HCT116 (cell line): ENCODE measurements around the gene OR56B4. TPM values are rescaled to one million over a fixed set of nuclear protein-coding genes. Genes with fewer than 3 reads are reported as not detected.

Source experiments
- ATAC-seq: fragments of 200-7000 bp; cut with Tn5 transposase; 2 replicates; pipeline ENCODE4 v1.9.1; 2020; ENCODE audit warnings: mild to moderate bottlenecking, moderate library complexity
- BruUV-seq: library from RNA; stranded (reverse); fragments of 400-500 nt; replicated peaks from 2 replicates; lab custom pipeline; 2021; lab: Mats Ljungman, UMichigan
- CTCF ChIA-PET: fragments of 300-600 bp; sonication (Branson Sonifier 250); formaldehyde crosslinking; loops from one replicate; lab custom pipeline; 2021; ENCODE audit warnings: antibody characterized with exemption; lab: Charles Lee
- POLR2A ChIA-PET: fragments of 300-600, 350-600 bp; sonication (Branson Sonifier 250); formaldehyde crosslinking; loops from one replicate; lab custom pipeline; 2021; ENCODE audit warnings: antibody characterized with exemption; lab: Charles Lee
- RAD21 ChIA-PET, 2 experiments: fragments of 300-600 bp; sonication (Branson Sonifier 250); formaldehyde crosslinking; loops; one replicate each; lab custom pipeline; 2023; ENCODE audit warnings: low total read pairs in 2 of 2; ENCODE audit not compliant: uncharacterized antibody in 2 of 2, unreplicated experiment in 2 of 2, low non-redundant PET in 1 of 2; lab: Charles Lee
- DNase-seq: peaks from one replicate; pipeline ENCODE4 v3.0.0-alpha.2; 2010; ENCODE audit warnings: low read depth, low spot score
- H2AFZ ChIP-seq: fragments of 200-600 bp; shearing (Covaris generic), sonication (generic); 2 replicates; pipeline ENCODE4 v1.6.1; 2017; ENCODE audit warnings: low read depth, mixed run types, mixed read lengths, antibody characterized with exemption, low read length; ENCODE audit not compliant: poor library complexity, severe bottlenecking
- H3K27ac ChIP-seq: 2 replicates; pipeline ENCODE4 v1.5.1; 2012; ENCODE audit warnings: low read depth, low read length
- H3K27me3 ChIP-seq: fragments of 200-600 bp; sonication (generic); 2 replicates; pipeline ENCODE4 v1.6.1; 2016; ENCODE audit warnings: mixed run types, low read length, mixed read lengths; ENCODE audit not compliant: insufficient read depth
- H3K36me3 ChIP-seq, 2 experiments: fragments of 200-500 bp in 1 of 2; fragments of 200-600 bp in 1 of 2; sonication (Bioruptor generic) in 1 of 2; sonication (generic) in 1 of 2; 2 replicates each; pipeline versions ENCODE4 v1.5.1 to v1.6.1; 2014 to 2016; ENCODE audit warnings: low read length in 2 of 2, inconsistent platforms in 1 of 2, mixed read lengths in 1 of 2, mixed run types in 1 of 2; ENCODE audit not compliant: insufficient read depth in 2 of 2, control insufficient read depth in 1 of 2
- H3K4me1 ChIP-seq, 2 experiments: fragments of 200-600 bp in 1 of 2; sonication (generic) in 1 of 2; 2 replicates each; pipeline versions ENCODE4 v1.5.1 to v1.6.1; 2012 to 2017; ENCODE audit warnings: low read length in 2 of 2, inconsistent platforms in 1 of 2, mild to moderate bottlenecking in 1 of 2, mixed read lengths in 1 of 2, mixed run types in 1 of 2, moderate library complexity in 1 of 2; ENCODE audit not compliant: insufficient read depth in 2 of 2, control insufficient read depth in 1 of 2
- H3K4me2 ChIP-seq: fragments of 200-600 bp; sonication (generic); 2 replicates; pipeline ENCODE4 v1.6.1; 2017; ENCODE audit warnings: mixed run types, low read length, mixed read lengths
- H3K4me3 ChIP-seq, 2 experiments: fragments of 200-600 bp in 1 of 2; sonication (generic) in 1 of 2; replicated peaks in 1 of 2; 2 replicates each; pipeline ENCODE4 v1.5.1; 2011 to 2016; ENCODE audit warnings: low read length in 2 of 2, control low read depth in 1 of 2, low read depth in 1 of 2, mild to moderate bottlenecking in 1 of 2, mixed read lengths in 1 of 2, mixed run types in 1 of 2
- H3K79me2 ChIP-seq: fragments of 200-600 bp; sonication (generic); 2 replicates; pipeline ENCODE4 v1.6.1; 2017; ENCODE audit warnings: mild to moderate bottlenecking, mixed run types, low read length, moderate library complexity, mixed read lengths; ENCODE audit not compliant: insufficient read depth
- H3K9ac ChIP-seq: fragments of 200-600 bp; sonication (generic); 2 replicates; pipeline ENCODE4 v1.6.1; 2016; ENCODE audit warnings: low read length, mixed read lengths
- H3K9me2 ChIP-seq: fragments of 200-600 bp; sonication (generic), shearing (Covaris generic); 2 replicates; pipeline ENCODE4 v1.6.1; 2017; ENCODE audit warnings: mixed run types, mild to moderate bottlenecking, moderate library complexity; ENCODE audit not compliant: insufficient read depth
- H3K9me3 ChIP-seq, 2 experiments: fragments of 200-500 bp in 1 of 2; fragments of 200-600 bp in 1 of 2; sonication (Bioruptor generic) in 1 of 2; sonication (generic) in 1 of 2; 2 replicates each; pipeline ENCODE4 v1.6.1; 2014 to 2017; ENCODE audit warnings: low read length in 2 of 2, mixed read lengths in 2 of 2, inconsistent platforms in 1 of 2, low read depth in 1 of 2, mild to moderate bottlenecking in 1 of 2, mixed run types in 1 of 2, moderate library complexity in 1 of 2; ENCODE audit not compliant: control insufficient read depth in 1 of 2, insufficient read depth in 1 of 2
- H4K20me1 ChIP-seq: fragments of 200-600 bp; sonication (generic), shearing (Covaris generic); 2 replicates; pipeline ENCODE4 v1.6.1; 2017; ENCODE audit warnings: mixed run types, mild to moderate bottlenecking, moderate library complexity; ENCODE audit not compliant: insufficient read depth
- JUND ChIP-seq: IDR thresholded peaks from 2 replicates; pipeline ENCODE4 v1.6.1; 2012
- RAD21 ChIP-seq: IDR thresholded peaks from 2 replicates; pipeline ENCODE4 v1.6.1; 2012; ENCODE audit warnings: low read depth, mild to moderate bottlenecking
- SRF ChIP-seq: IDR thresholded peaks from 2 replicates; pipeline ENCODE4 v1.6.1; 2012; ENCODE audit warnings: low read depth
- TCF7L2 ChIP-seq: IDR thresholded peaks from 2 replicates; pipeline ENCODE4 v1.7.0; 2011; ENCODE audit warnings: borderline replicate concordance, inconsistent platforms; ENCODE audit not compliant: insufficient read depth, insufficient read length; ENCODE audit errors: extremely low read depth
- YY1 ChIP-seq: IDR thresholded peaks from 2 replicates; pipeline ENCODE4 v1.6.1; 2011; ENCODE audit warnings: low read length, low read depth, moderate library complexity, mild to moderate bottlenecking; ENCODE audit not compliant: insufficient replicate concordance; ENCODE audit errors: extremely low read depth
- ZBTB33 ChIP-seq: IDR thresholded peaks from 2 replicates; pipeline ENCODE4 v1.6.1; 2011; ENCODE audit warnings: mild to moderate bottlenecking, low read length, moderate library complexity; ENCODE audit not compliant: insufficient replicate concordance; ENCODE audit errors: extremely low read depth
- intact Hi-C: fragments of 100-400 bp; cut with micrococcal nuclease; formaldehyde crosslinking; loops from 2 replicates; pipeline ENCODE4 v1.10.0; 2022
- total RNA-seq: library from RNA; stranded (reverse); gene quantifications from one replicate; pipeline ENCODE4 v1.2.1, GENCODE V29; 2021; ENCODE audit not compliant: unreplicated experiment

Gene OR56B4
- total RNA-seq, 1 experiment from 2014 or later, result not detected

- Histone ChIP-seq H3K9ac (no peak overlapping the region), H3K4me2 (no peak overlapping the region), H3K79me2 (no peaks in the 10 kb centered on the region), H3K27me3 (peaks cover 52% of the 10 kb centered on the region), H3K4me1 (no peaks in the 10 kb centered on the region), H3K4me3 (no peak overlapping the region), H3K9me2 (no peaks in the 10 kb centered on the region), H2AFZ (no peak overlapping the region), H4K20me1 (no peaks in the 10 kb centered on the region), H3K36me3 (no peaks in the 10 kb centered on the region), H3K27ac (no peak overlapping the region), H3K9me3 (no peaks in the 10 kb centered on the region)
- RAD21 ChIA-PET, result no interaction called here
- no TSS peak for BruUV-seq
- CTCF ChIA-PET, result no interaction called here
- intact Hi-C loops, result no loop called here
- TF ChIP-seq TCF7L2, result no peak
- TF ChIP-seq RAD21, result no peak
- no peak for TF ChIP-seq SRF
- TF ChIP-seq YY1, result no peak
- TF ChIP-seq JUND, result no peak
- DNase-seq (no peak), ATAC-seq (no peak)
- POLR2A ChIA-PET, result no interaction called here
Measured at GRCh38 chr11:6084587-6084986, 22.9 kb upstream of the OR56B4 start.

- Histone ChIP-seq H3K4me1 (no peaks in the 10 kb centered on the region), H3K36me3 (no peaks in the 10 kb centered on the region), H2AFZ (no peak overlapping the region), H4K20me1 (no peaks in the 10 kb centered on the region), H3K4me3 (no peak overlapping the region), H3K9ac (no peak overlapping the region), H3K27ac (no peak overlapping the region), H3K9me3 (no peaks in the 10 kb centered on the region), H3K4me2 (no peak overlapping the region), H3K9me2 (no peaks in the 10 kb centered on the region), H3K27me3 (peaks cover 29% of the 10 kb centered on the region), H3K79me2 (no peaks in the 10 kb centered on the region)
- no peak for DNase-seq
- ChIA-PET RAD21 (no interaction called here), POLR2A (no interaction called here), CTCF (no interaction called here)
- no peak for ATAC-seq
- no TSS peak for BruUV-seq
- intact Hi-C loops, result no loop called here
- TF ChIP-seq YY1 (no peak), ZBTB33 (no peak)
- TF ChIP-seq, all 23 proteins: peak for 0
Measured at GRCh38 chr11:6094186-6094585, 13.3 kb upstream of the OR56B4 start.
